Measurements from ENCODE around the gene DNAJC28. TPM values are rescaled to one million over a fixed set of nuclear protein-coding genes. Genes with fewer than 3 reads are reported as not detected.
A peak's percentile ranks its signal among the peaks of the same experiment; 100 is the strongest.

DNAJC28 gene
- total RNA-seq, 1 donor from 2014 or later = 2.7 TPM

DNA sequence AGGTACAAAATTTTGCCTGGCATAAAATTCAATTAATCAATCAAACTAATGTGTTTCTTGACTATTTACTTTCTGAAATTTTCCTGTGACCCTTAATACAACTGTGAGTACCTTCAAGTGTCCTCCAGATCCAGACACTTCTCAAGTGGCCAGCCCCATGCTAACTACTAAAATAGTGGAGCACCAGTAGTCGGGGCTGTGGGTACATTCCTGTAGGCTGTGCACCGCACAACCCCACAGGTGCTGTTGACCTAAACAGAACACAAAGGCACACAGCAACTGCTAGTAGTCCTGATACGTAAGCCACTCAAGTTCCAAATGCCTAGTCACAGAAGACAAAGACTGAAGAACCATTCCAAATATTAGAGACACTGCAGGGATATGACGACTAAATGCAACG lies 48.3 kb downstream of the DNAJC28 start:
- TF ChIP-seq, protein P1, sequence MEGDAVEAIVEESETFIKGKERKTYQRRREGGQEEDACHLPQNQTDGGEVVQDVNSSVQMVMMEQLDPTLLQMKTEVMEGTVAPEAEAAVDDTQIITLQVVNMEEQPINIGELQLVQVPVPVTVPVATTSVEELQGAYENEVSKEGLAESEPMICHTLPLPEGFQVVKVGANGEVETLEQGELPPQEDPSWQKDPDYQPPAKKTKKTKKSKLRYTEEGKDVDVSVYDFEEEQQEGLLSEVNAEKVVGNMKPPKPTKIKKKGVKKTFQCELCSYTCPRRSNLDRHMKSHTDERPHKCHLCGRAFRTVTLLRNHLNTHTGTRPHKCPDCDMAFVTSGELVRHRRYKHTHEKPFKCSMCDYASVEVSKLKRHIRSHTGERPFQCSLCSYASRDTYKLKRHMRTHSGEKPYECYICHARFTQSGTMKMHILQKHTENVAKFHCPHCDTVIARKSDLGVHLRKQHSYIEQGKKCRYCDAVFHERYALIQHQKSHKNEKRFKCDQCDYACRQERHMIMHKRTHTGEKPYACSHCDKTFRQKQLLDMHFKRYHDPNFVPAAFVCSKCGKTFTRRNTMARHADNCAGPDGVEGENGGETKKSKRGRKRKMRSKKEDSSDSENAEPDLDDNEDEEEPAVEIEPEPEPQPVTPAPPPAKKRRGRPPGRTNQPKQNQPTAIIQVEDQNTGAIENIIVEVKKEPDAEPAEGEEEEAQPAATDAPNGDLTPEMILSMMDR (conservative IDR thresholded peaks at IDR 0.05) = no peak
- Mint-ChIP-seq H3K4me1 (no peaks in the 10 kb centered on the region), H3K4me3 (no peak overlapping the region), H3K36me3 (ENCODE audit: low read depth) (no peaks in the 10 kb centered on the region), H3K9me3 (no peaks in the 10 kb centered on the region), H3K27me3 (ENCODE audit: low read depth) (no peaks in the 10 kb centered on the region), H3K27ac (ENCODE audit: unreplicated experiment) (no peak overlapping the region)
- DNase-seq (ENCODE audit: low read depth, low spot score) = no peak

DNA sequence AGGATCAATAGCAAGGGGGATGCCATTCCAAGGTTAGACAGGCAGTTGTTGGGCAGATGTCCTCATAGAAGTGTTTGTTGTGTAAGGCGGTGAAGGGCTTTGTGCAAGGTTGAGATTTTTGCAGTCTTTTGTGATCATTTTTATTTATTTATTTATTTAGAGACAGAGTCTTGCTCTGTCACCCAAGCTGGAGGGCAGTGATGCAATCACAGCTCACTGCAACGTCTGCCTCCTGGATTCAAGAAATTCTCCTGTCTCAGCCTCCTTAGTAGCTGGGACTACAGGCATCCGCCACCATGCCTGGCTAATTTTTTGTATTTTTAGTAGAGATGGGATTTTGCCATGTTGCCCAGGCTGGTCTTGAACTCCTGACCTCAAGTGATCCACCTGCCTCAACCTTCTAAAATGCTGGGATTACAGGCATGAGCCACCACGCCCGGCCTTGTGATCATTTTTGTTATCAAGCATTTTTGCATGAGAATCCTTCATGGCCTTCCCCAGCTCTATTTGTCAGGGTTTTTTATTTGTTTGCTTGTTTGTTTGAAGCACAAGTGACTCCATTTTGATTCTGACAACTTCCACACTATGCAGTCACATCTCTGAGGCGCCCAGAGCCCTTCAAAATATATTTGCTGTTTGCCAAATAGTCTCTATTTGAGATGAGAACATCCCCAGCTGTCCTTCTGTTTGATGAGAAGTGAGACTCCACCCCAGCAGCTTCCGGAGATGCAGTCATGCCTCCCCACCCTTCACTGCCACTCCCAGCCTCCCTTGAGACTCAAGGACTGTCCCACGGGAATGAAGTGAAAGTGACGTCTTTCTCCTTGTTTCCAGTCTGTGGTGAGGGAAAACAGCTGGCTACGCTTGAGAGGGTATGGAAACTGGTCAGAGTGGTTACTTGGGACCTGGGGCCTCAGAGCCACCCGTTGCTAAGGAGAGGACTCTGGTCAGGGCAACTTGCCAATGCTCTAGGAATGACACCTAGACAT lies 49.7 kb downstream of the DNAJC28 start:
- no peak for DNase-seq (ENCODE audit: low read depth, low spot score)
- no peaks in the 10 kb centered on the region for H3K36me3 Mint-ChIP-seq (ENCODE audit: low read depth)
- H3K27ac Mint-ChIP-seq (ENCODE audit: unreplicated experiment) = peak overlapping the region; percentile 6
- no peaks in the 10 kb centered on the region for H3K27me3 Mint-ChIP-seq (ENCODE audit: low read depth)
- no peaks in the 10 kb centered on the region for H3K9me3 Mint-ChIP-seq
- no peaks in the 10 kb centered on the region for H3K4me1 Mint-ChIP-seq
- no peak overlapping the region for H3K4me3 Mint-ChIP-seq
- TF ChIP-seq, protein P1 (conservative IDR thresholded peaks at IDR 0.05) = no peak

Other genes starting within 250 kb of the DNAJC28 start
- gene IL10RB, start 225.3 kb downstream of the DNAJC28 start, total RNA-seq = 5.8 and 7.1 TPM in 2 replicates
- 18.0 and 18.9 TPM in 2 replicates for gene IFNAR1, start 166.7 kb downstream of the DNAJC28 start, total RNA-seq
- 38.9 and 40.5 TPM in 2 replicates for gene IFNGR2, start 88.3 kb downstream of the DNAJC28 start, total RNA-seq
- 23.2 and 25.6 TPM in 2 replicates for gene TMEM50B, start 11.7 kb downstream of the DNAJC28 start, total RNA-seq
- gene GART, start 50.4 kb upstream of the DNAJC28 start, total RNA-seq = 133 and 139 TPM in 2 replicates
- 367 and 395 TPM in 2 replicates for gene SON, start 51.3 kb upstream of the DNAJC28 start, total RNA-seq
- gene DONSON, start 97.0 kb upstream of the DNAJC28 start, total RNA-seq = 30.9 and 32.3 TPM in 2 replicates
- gene CRYZL1, start 150.0 kb upstream of the DNAJC28 start, total RNA-seq = 51.9 and 55.8 TPM in 2 replicates
- gene ITSN1, start 150.8 kb upstream of the DNAJC28 start, total RNA-seq = 62.7 and 66.5 TPM in 2 replicates